ENCODE measurements around the gene SLC2A4RG. TPM values are rescaled to one million over a fixed set of nuclear protein-coding genes. Genes with fewer than 3 reads are reported as not detected.

The SLC2A4RG gene
- total RNA-seq, 1 experiment from 2014 or later = 169 TPM

GRCh38 chr20:63734946-63735858 lies 4.4 kb upstream of the SLC2A4RG start:
- Mint-ChIP-seq H3K4me1 (ENCODE audit: low read depth, unreplicated experiment) (no peaks in the 10 kb centered on the region), H3K36me3 (ENCODE audit: insufficient read depth, unreplicated experiment) (peaks cover 46% of the 10 kb centered on the region), H3K4me3 (ENCODE audit: low read depth, unreplicated experiment) (no peak overlapping the region), H3K27me3 (ENCODE audit: unreplicated experiment) (no peaks in the 10 kb centered on the region), H3K27ac (ENCODE audit: unreplicated experiment) (peak overlapping the region; percentile 19), H3K9me3 (ENCODE audit: low read depth, unreplicated experiment) (no peaks in the 10 kb centered on the region)
- intact Hi-C loops (cut with micrococcal nuclease; ENCODE audit: unreplicated experiment) = no loop called here
- CTCF ChIA-PET = no interaction called here
- no peak for DNase-seq
- TSS peak; percentile 47 for BruUV-seq (replicated peaks)
- TF ChIP-seq CTCF (IDR thresholded peaks at IDR 0.05; ENCODE audit: unreplicated experiment) = no peak

- peaks cover 55% of the 10 kb centered on the region for H3K36me3 Mint-ChIP-seq (ENCODE audit: insufficient read depth, unreplicated experiment)
- CTCF ChIA-PET = interaction anchor here (1.7 kb wide), 1 partner anchor 8 kb away, joined by 8 read pairs; no protein-coding TSS in a partner anchor
- peak within 1 kb of the TSS; percentile 64 for H3K27ac Mint-ChIP-seq (ENCODE audit: unreplicated experiment)
- TF ChIP-seq CTCF (IDR thresholded peaks at IDR 0.05; ENCODE audit: unreplicated experiment) = no peak
- no TSS peak for BruUV-seq (replicated peaks)
- H3K4me1 Mint-ChIP-seq (ENCODE audit: low read depth, unreplicated experiment) = no peaks in the 10 kb centered on the region
- DNase-seq = no peak
- no peaks in the 10 kb centered on the region for H3K9me3 Mint-ChIP-seq (ENCODE audit: low read depth, unreplicated experiment)
- intact Hi-C loops (cut with micrococcal nuclease; ENCODE audit: unreplicated experiment) = no loop called here
- H3K27me3 Mint-ChIP-seq (ENCODE audit: unreplicated experiment) = no peaks in the 10 kb centered on the region
- no peak within 1 kb of the TSS for H3K4me3 Mint-ChIP-seq (ENCODE audit: low read depth, unreplicated experiment)
These were observed 3.5 kb upstream of the SLC2A4RG start, which contains the start of gene LIME1 for GRCh38 chr20:63735859-63736718. LIME1 (plus strand) TSS chr20:63736664; CDS start chr20:63737550, 886 bp downstream.

DNA sequence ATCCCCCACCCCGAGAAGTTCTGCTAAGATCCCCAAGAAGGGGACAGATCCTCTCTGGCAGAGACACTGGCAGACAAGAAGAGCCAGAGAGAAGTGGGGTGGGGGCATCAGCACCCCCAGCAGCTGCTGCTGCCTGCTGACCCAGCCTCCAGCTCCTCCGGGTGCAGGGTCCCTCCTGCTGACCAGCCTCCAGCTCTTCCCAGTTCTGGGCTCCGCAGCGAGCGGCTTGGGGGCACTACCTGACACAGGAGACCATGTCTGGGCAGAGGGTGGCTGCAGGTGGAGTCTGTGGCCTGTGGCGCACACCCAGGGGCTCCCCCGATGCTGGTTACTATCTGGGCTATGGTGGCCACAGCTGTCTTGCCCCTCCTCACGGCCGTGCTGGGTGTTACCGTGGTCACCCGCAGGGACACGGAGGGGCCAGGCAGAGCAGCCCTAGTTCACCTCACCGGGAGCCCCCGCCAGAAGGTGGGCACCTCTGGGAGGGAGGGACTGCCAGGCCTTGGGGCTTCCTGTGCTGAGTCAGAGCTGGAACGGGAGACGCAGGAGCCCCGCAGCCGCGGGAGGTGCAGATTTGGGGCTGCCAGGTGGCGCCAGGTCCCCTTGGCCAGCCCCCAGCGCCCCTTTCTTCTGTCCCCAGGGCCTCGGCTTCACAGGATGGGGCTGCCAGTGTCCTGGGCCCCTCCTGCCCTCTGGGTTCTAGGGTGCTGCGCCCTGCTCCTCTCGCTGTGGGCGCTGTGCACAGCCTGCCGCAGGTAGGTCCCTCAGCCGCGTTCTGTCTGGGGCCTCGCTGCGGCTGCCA lies 2.5 kb upstream of the SLC2A4RG start:
- CTCF ChIA-PET = interaction anchor here (1.7 kb wide), 1 partner anchor 9 kb away, joined by 8 read pairs; no protein-coding TSS in a partner anchor
- DNase-seq = no peak
- no peak overlapping the region for H3K27ac Mint-ChIP-seq (ENCODE audit: unreplicated experiment)
- TF ChIP-seq CTCF (IDR thresholded peaks at IDR 0.05; ENCODE audit: unreplicated experiment) = no peak
- BruUV-seq (replicated peaks) = no TSS peak
- H3K36me3 Mint-ChIP-seq (ENCODE audit: insufficient read depth, unreplicated experiment) = peaks cover 65% of the 10 kb centered on the region
- no peaks in the 10 kb centered on the region for H3K9me3 Mint-ChIP-seq (ENCODE audit: low read depth, unreplicated experiment)
- H3K27me3 Mint-ChIP-seq (ENCODE audit: unreplicated experiment) = no peaks in the 10 kb centered on the region
- no peaks in the 10 kb centered on the region for H3K4me1 Mint-ChIP-seq (ENCODE audit: low read depth, unreplicated experiment)
- H3K4me3 Mint-ChIP-seq (ENCODE audit: low read depth, unreplicated experiment) = no peak overlapping the region
- intact Hi-C loops (cut with micrococcal nuclease; ENCODE audit: unreplicated experiment) = no loop called here

DNA sequence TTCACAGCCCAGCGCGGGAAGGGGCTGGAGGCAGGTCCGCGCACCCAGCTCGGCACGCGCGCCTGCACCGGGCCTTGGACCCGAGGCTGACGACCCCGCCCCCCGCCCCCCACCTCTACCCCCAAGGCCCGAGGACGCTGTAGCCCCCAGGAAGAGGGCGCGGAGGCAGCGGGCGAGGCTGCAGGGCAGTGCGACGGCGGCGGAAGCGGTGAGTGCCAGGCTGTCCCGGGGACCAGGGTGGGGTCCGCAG lies 2.0 kb upstream of the SLC2A4RG start:
- Mint-ChIP-seq H3K36me3 (ENCODE audit: insufficient read depth, unreplicated experiment) (peaks cover 65% of the 10 kb centered on the region), H3K4me3 (ENCODE audit: low read depth, unreplicated experiment) (no peak overlapping the region), H3K9me3 (ENCODE audit: low read depth, unreplicated experiment) (no peaks in the 10 kb centered on the region), H3K4me1 (ENCODE audit: low read depth, unreplicated experiment) (no peaks in the 10 kb centered on the region), H3K27me3 (ENCODE audit: unreplicated experiment) (no peaks in the 10 kb centered on the region), H3K27ac (ENCODE audit: unreplicated experiment) (no peak overlapping the region)
- DNase-seq = no peak
- TF ChIP-seq CTCF (IDR thresholded peaks at IDR 0.05; ENCODE audit: unreplicated experiment) = no peak
- intact Hi-C loops (cut with micrococcal nuclease; ENCODE audit: unreplicated experiment) = no loop called here
- CTCF ChIA-PET = interaction anchor here (1.7 kb wide), 1 partner anchor 9 kb away, joined by 8 read pairs; no protein-coding TSS in a partner anchor
- BruUV-seq (replicated peaks) = no TSS peak
